Stimulated activated CD8-positive, alpha-beta memory T cell treated with anti-CD3 and anti-CD28 coated beads, Interleukin-15, amount 100 ng/mL, for 4 hours (primary cell): Measurements from ENCODE around the gene ADAMTS2.
"Not testable (repeated sequence)": the region's sequence is repeated elsewhere in the genome, so short reads cannot be mapped to it uniquely, and the experiment has no call there.

Source experiments
- DNase-seq, 2 donors: peaks; one replicate each; pipeline ENCODE4 v3.0.0-alpha.2; 2020; ENCODE audit warnings: low read depth in 2 of 2

Gene ADAMTS2

GRCh38 chr5:179217356-179217755, 127.9 kb downstream of the ADAMTS2 start:
- no peak for DNase-seq

DNA sequence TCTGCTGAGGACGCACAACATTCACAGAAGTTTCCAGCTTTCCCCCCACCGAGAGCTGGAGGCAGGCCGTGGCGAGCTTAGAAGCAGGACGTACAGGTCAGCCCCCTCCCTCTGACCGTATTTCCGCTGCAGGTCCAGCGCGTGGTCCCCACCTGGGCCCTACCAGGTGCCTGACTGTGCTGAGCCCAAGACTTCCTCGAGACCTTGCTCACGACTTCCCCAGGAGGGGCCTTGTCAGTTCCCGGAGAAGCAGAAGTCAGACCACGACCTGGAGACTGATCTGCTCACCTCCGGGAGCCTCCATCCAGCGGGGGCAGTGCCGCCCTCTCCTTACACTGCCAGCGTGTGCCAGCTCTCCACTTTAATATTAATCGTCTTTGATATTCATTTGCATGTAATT, 128.9 kb downstream of the ADAMTS2 start:
- DNase-seq: not testable (repeated sequence)

DNA sequence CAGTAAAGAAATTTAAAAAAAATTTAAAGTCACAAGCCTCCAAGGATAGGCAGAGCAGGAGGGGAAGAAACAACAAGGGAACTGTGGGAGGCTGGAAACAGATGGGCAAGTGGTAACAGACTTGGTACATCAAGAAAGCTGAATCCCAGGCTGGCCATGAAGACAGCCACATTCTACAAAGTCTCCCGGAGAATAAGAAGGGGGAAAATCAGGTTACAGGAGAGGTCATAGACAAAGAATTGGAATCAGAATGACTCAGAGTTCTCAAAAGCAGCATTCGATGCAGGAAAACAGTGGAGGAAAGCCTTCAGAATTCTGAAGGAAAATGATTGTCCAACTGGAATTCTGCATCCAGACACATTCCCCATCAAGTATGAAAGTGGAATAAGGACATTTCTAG, 129.7 kb downstream of the ADAMTS2 start:
- DNase-seq: no peak

GRCh38 chr5:179214678-179215077, 130.6 kb downstream of the ADAMTS2 start:
- no peak for DNase-seq

DNA sequence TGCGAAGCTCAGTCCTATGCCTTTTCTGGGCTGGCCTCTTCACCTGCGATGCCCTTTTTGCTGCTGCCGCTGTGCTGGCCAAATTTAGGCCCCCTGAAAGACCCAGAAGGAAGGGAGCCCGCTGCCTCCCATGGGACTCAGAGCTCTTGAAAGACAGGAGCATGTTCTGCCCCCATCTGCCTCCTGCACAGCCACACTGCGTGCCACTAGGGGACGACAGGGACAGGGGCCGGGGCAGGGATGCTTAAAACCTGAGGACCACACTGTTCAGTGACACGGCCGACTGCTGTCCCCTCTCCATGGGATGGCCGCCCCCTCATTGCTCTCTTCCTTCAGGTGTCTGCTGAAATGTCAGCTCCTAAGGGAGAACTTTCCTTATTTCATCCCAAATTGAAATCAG, 132.4 kb downstream of the ADAMTS2 start:
- DNase-seq: no peak

DNA sequence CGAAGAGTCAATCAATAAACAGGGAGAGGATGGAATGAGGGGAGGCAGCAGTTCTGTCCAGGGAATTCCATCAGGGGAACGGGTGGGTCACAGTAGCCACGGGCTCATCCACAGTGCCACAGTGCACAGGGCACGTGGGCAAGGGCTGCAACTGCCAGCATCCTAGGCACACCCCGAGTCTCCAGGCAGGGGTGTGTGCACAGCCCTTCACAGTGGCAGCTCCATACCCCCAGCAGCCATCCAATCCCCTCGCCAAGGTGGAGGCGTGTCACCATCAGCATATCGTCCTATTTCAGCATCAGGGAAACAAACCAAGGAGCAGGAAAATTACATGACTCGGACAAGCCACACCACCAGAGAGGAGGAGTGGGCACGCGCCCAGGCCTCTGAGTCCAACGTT, 133.6 kb downstream of the ADAMTS2 start:
- DNase-seq: no peak

DNA sequence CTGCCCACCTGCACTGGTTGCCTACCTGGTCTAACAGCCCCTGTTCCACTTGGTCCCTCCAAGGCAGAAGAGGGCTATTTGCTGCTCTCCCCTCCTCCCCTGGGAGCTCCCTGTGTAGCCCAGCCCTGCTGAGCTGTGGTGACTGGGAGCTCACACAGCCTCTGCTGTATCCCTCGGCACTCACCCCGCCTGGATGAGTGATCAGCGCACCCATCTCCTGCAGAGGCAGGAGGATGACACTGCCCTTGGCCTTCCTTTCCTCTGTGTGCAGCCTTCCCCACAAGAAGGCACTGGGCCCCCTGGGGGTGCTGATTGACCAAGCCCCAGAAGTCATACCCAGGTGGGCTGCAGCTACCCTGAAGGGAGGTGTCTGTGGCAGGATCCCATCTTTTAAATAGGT, 134.2 kb downstream of the ADAMTS2 start:
- no peak for DNase-seq

DNA sequence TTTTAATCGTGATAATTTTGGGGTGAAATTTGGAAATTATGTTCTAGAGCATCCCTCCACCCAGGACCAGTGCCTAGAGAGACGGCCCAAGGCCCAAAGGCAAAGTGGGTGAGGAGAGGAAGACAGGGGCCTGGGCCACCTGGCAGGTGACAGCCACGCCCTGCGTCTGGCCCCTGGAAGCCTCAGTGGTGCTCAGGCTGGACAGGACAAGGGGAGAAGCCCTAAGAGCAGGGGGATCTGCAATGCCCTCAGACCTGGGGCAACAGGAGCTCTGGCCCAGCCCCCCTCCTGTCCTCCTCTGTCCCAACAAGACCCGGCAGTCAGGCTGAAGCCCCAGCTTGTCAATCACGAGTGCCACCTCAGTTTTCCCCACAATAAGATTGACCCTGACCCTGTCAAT, 134.8 kb downstream of the ADAMTS2 start:
- DNase-seq: no peak

GRCh38 chr5:179209359-179210150, 135.7 kb downstream of the ADAMTS2 start:
- DNase-seq: no peak

DNA sequence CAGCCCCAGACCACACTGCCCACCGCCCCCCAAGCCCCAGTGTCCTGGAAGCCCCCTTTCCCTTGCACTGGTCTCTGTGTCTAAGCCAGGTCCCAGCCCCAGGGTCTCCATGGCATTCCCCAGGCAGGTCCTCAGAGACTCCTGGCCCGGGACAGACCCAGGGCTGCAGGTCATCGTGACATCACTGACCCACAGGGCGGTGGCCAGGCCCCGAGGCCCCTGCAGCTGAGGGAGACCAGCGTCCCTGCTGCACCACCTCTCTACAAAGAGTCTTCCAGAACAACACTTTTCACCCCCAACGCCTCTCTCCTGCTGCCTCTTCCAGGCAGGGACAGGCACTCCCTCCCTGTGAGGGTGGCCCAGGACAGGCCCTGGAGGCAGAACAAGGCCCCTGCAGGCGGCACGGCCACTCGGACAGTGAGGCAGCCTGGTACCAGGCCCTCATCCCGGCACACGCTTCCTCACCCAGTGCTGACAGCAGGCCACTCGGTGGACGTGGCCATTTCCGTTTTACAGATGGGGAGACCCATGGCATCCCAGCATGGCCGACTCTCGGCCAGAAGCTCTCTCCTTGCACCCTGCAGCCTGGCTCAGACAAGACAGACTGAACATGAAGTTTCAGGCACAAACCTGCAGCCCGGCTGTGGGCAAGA, 136.4 kb downstream of the ADAMTS2 start:
- no peak for DNase-seq

- DNase-seq: no peak
Measured at GRCh38 chr5:179207920-179208705, 137.1 kb downstream of the ADAMTS2 start.

DNA sequence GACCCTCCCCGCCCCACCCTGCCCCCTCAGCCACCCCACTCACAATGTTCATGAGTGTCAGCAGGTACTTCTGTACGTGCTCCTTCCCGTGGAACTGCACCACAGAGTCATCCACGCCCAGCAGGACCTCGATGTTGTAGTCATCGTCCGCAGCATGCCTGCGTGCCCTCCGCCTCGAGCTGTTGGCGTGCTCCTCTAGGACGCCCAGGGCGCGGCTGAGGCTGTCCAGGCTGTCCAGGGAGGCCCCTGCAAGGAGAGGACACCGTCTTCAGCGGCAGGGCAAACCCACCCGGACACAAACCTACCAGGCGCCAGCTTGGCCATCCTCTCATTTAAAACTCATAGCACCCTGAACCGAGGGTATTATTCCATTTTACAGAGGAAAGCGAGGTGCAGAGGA, 137.8 kb downstream of the ADAMTS2 start:
- no peak for DNase-seq

- no peak for DNase-seq
Measured at GRCh38 chr5:179206366-179206765, 138.9 kb downstream of the ADAMTS2 start.

DNA sequence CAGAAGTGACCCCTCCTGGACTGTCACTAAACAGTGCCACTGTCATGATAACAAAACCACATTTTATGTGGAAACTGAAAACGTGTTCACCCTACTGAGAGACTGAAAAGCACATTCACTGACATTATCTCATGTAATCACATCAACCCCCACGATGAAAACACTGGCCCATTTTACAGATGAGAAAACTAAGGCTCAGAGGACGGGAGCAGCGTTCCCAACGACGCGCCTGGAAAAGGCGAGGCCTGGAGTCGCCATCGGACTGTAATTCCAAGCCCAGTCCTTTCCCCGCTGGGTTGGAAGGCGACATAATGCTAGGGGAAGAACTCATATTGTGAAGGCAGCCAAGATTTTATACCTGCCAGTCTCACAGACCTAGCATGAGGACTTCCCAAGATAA, 140.0 kb downstream of the ADAMTS2 start:
- DNase-seq: no peak

- DNase-seq: no peak
Measured at GRCh38 chr5:179204572-179204971, 140.7 kb downstream of the ADAMTS2 start.

DNA sequence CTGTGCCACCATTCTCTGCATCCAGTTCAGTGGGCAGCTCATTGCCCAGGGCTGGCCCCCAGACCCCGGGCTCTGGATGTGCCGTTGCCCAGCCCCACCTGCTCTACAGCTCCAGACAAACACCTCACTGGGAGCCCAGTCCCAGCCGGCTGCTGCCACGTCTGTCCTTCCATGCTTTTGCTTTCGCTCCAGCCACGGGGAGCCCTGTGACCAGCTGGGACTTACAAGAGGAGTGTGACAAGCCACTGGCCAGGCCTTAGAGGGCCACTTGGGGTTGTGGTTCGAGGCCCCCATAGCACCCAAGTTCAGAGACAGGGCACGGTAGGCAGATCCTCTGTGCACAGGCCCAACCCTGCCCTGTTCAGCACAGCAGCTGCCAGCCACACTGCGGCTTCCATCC, 142.0 kb downstream of the ADAMTS2 start:
- no peak for DNase-seq

GRCh38 chr5:179201986-179202385, 143.3 kb downstream of the ADAMTS2 start:
- no peak for DNase-seq

GRCh38 chr5:179199246-179199645, 146.0 kb downstream of the ADAMTS2 start:
- DNase-seq: no peak

- no peak for DNase-seq
Measured at GRCh38 chr5:179198825-179199224, 146.4 kb downstream of the ADAMTS2 start.

DNA sequence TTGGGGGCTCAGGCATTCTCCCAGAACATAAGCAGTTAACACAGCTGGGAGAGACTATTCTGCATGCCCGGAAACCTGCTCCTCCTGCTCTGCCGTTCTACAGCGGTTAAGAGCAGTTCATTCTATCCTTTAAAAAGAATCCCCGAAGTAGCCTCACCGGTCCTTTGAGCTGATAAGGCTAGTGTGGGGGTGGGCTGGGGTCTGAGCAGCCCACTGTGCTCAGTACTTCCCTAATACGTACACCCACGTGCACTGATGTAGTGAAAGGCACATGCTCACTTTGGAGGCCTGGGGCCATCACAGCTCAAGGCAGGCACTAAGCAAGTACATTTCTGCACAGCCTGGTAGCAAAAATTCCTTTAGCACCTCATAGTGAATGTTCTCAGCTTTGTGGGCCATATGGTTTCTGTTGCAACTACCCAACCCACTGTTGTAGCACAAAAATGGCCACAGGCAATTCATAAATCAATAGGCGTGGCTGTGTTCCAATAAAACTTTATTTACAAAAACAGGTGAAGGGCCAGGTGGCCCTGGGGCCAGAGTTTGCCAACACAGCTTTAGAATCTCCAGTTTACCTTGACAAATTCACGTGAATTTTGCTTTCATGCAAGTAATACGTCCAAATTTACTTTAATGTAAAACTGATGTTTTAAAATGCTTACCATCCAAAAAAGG, 148.7 kb downstream of the ADAMTS2 start:
- no peak for DNase-seq

DNA sequence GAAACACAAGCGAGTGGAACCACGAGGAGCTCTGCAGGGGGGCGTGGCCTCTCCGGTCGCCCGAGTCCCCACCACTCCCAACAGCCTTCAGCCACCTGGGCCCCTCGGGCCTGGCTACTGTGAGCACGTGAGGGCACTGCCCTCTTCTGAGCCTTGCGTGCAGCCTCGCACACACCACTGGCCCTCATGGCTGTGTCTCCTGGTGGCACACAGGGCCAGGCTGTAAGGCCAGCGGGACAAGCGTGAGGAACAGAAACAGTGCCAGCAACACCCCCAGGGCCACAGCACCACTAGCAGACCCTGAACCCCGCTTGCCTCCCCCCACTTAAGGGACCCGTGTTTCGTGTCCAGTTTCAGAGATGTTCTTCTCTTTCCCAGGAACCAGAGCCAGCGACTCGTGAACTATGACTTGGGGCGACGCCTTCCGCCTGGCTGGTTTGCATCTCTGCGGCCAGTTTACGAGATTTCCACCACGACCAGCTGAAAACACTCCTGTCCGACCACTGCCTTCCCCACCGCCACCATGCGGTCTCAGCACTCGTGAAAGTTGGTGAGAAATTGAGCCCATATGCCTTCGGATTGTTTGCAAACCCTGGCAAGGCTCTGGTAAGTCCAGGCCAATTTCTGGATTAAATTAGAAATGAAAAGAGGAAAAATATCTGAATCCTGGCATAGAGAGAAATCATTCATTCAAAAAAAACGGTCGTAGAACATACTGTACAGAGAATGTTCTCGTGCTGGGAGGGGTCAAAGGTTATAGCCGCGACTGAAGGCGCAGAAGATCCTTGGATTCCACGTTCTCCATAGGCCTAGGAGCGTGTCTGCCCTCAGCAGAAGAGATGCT, 149.5 kb downstream of the ADAMTS2 start:
- DNase-seq: no peak
